HFFc6 (cell line): ENCODE results near the gene RAD51B. TPM values are rescaled to one million over a fixed set of nuclear protein-coding genes. Genes with fewer than 3 reads are reported as not detected.
"Not testable (repeated sequence)": the region's sequence is repeated elsewhere in the genome, so short reads cannot be mapped to it uniquely, and the experiment has no call there.

Experiments
- DNase-seq: peaks from one replicate; pipeline ENCODE4 v3.0.0-alpha.2; 2018
- H3K27ac Mint-ChIP-seq: 2 replicates; pipeline ENCODE4 v1.8.0; 2020; ENCODE audit warnings: mild to moderate bottlenecking, mixed read lengths
- H3K27me3 Mint-ChIP-seq: 2 replicates; pipeline ENCODE4 v1.8.0; 2021; ENCODE audit warnings: mild to moderate bottlenecking, moderate library complexity, mixed read lengths; ENCODE audit not compliant: insufficient read depth
- H3K36me3 Mint-ChIP-seq: 2 replicates; pipeline ENCODE4 v1.8.0; 2021; ENCODE audit warnings: low read depth, mixed read lengths
- H3K4me1 Mint-ChIP-seq: 2 replicates; pipeline ENCODE4 v1.8.0; 2020; ENCODE audit warnings: low read depth, mixed read lengths
- H3K4me3 Mint-ChIP-seq: 2 replicates; pipeline ENCODE4 v1.8.0; 2020; ENCODE audit warnings: mild to moderate bottlenecking, moderate library complexity, mixed read lengths
- H3K9me3 Mint-ChIP-seq: 2 replicates; pipeline ENCODE4 v1.8.0; 2020; ENCODE audit warnings: mild to moderate bottlenecking, mixed read lengths
- total RNA-seq, 6 experiments: library from RNA; stranded (reverse); fragmentation: NEBNext Ultra II Directional; extraction: Animal tissue kit (Norgen Biotek cat#: 25700); gene quantifications; 2 replicates in 1 of 6; 3 replicates in 5 of 6; pipeline ENCODE4 v1.2.3, GENCODE V29; 2021
- TF ChIP-seq, protein P1 (sequence below): fragments of 200-600 bp; sonication (generic); IDR thresholded peaks from 2 replicates; pipeline ENCODE4 v1.5.0; 2021; ENCODE audit warnings: antibody characterized with exemption, mild to moderate bottlenecking

Gene RAD51B
- total RNA-seq, 6 experiments from 2014 or later: 7.1 to 12.4 (median 9.6) TPM

DNA sequence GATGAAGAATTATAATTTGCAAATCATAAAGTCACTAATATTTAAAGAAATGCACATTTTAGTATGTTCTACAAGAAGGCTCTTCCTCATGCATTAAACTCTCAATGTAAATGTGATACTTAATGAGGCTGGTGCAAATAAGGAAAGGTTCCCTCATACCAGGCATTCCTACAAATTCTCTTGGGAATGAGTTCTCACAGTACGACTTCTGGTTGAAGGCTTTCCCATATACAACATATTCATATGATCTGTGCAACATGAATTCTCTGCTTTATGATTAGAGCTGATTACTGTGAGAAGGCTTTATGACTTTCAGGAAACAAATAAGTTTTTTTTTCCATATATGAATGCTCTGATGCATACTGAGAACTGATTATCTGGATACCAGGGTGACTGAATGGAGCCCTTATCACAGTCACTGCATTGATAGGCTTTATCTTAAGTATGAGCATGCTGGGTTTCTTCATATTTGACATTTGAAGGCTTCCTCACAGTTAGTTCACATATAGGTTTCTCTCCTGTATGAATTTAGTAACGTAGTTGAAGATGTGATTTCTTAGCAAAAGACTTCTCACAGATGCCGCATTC lies 293.9 kb downstream of the RAD51B start:
- Mint-ChIP-seq H3K27me3 (0 out of 2 replicates have a peak, but pooled peaks cover 2% of the 10 kb centered on the region), H3K27ac (no peak overlapping the region), H3K4me3 (no peak overlapping the region), H3K4me1 (peaks cover 23% of the 10 kb centered on the region), H3K36me3 (no peaks in the 10 kb centered on the region), H3K9me3 (no peaks in the 10 kb centered on the region)
- no peak for DNase-seq
- TF ChIP-seq, protein P1, sequence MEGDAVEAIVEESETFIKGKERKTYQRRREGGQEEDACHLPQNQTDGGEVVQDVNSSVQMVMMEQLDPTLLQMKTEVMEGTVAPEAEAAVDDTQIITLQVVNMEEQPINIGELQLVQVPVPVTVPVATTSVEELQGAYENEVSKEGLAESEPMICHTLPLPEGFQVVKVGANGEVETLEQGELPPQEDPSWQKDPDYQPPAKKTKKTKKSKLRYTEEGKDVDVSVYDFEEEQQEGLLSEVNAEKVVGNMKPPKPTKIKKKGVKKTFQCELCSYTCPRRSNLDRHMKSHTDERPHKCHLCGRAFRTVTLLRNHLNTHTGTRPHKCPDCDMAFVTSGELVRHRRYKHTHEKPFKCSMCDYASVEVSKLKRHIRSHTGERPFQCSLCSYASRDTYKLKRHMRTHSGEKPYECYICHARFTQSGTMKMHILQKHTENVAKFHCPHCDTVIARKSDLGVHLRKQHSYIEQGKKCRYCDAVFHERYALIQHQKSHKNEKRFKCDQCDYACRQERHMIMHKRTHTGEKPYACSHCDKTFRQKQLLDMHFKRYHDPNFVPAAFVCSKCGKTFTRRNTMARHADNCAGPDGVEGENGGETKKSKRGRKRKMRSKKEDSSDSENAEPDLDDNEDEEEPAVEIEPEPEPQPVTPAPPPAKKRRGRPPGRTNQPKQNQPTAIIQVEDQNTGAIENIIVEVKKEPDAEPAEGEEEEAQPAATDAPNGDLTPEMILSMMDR: no peak

DNA sequence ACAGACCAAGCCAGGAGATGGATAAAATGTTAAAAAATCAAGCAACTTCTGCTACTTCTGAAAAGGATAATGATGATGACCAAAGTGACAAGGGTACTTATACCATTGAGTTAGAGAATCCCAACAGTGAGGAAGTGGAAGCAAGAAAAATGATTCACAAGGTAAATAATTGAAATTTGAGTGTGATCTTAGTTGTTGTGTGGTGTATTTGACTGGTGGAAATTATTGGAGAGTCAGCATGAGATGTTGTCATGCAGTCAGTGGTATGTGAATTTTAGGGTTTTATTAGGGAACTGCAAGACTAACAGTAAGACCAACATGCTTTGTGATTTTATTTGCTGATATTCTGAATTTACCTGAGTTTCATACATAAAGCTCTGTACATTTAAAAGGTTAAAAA lies 296.4 kb downstream of the RAD51B start:
- not testable (repeated sequence) for H3K36me3 Mint-ChIP-seq, H3K27ac Mint-ChIP-seq, DNase-seq, H3K9me3 Mint-ChIP-seq, H3K4me3 Mint-ChIP-seq, H3K4me1 Mint-ChIP-seq, H3K27me3 Mint-ChIP-seq

DNA sequence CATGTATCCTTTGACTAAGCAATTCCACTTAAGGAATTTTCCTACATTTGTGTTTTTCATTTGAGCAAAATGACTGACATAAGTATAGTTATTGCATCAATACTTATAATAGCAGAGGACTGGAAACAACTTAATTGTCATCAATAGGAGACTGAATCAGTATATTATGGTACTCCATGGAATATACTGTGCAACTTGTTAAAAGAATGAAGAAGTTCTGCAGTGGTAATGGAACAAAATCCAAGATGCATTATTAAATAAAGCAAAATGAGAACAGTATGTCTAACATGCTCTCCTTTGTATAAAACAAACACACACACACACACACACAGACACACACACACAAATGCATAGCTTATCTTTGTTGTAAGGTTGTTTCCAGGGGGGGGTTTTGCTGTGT lies 303.1 kb downstream of the RAD51B start:
- Mint-ChIP-seq H3K27ac (no peak overlapping the region), H3K9me3 (no peaks in the 10 kb centered on the region), H3K4me3 (no peak overlapping the region), H3K36me3 (no peaks in the 10 kb centered on the region), H3K4me1 (peaks cover 19% of the 10 kb centered on the region), H3K27me3 (0 out of 2 replicates have a peak, but pooled peaks cover 2% of the 10 kb centered on the region)
- DNase-seq: no peak
- TF ChIP-seq, protein P1: no peak

DNA sequence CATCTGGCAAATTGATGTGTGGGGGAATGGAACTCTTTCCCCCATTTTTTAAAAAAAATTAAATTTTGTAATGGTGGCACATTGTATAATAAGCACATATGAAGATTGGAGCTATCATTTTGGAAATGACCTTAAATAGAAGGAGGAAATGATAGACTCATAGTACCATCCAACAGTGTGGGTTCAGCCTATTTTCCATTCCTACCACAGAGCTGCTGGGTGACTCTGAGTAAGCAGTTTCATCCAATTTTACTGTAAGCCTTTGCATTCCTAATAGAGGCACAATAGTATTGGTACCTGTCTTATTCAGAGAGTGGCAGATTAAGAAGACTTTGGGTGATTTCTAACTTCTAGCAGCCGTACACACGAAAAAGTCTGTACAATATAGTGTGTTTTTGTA lies 304.5 kb downstream of the RAD51B start:
- H3K36me3 Mint-ChIP-seq: no peaks in the 10 kb centered on the region
- TF ChIP-seq, protein P1: no peak
- no peak overlapping the region for H3K4me3 Mint-ChIP-seq
- no peak overlapping the region for H3K27ac Mint-ChIP-seq
- DNase-seq: no peak
- peaks cover 2% of the 10 kb centered on the region; the same call in 1 of the 2 replicates for H3K27me3 Mint-ChIP-seq
- no peaks in the 10 kb centered on the region for H3K9me3 Mint-ChIP-seq
- peaks cover 19% of the 10 kb centered on the region for H3K4me1 Mint-ChIP-seq

DNA sequence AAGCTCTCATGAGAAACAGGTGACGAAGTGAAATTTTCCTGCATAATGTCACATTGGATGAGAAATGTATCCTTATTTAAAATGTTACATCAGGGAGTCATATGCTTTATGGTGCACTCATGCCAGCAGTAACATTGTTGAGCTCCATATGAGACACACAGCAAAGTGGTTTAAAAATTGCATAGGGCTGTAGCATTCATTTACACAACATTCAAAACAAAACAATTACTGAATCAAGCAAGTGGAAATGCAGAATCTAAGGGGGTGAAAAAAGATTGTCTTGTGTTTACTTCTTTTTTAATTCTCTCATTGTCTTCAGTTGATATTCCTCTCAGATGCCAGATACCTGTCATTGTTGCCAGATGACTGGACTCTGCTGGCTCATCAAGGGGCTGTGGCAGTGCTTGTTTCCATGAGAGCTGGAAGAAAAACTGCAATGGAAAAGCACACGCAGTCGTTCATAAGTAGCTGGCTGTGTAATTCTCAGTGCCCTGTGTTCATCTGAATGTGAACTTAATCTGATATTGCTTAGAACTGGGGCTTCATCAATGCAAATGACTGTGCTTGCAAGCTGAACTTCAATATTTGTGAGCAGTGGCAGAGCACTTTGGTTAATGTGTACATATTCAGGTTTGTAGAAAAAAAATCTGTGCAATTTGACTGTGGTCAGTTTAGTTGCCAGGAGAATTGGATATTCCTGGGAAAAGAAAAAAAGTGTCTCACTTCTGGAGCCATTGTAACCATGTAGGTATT lies 305.6 kb downstream of the RAD51B start:
- Mint-ChIP-seq H3K9me3 (no peaks in the 10 kb centered on the region), H3K27me3 (peaks cover 2% of the 10 kb centered on the region; the same call in 1 of the 2 replicates), H3K4me3 (peak overlapping the region; percentile 56), H3K27ac (peak overlapping the region; percentile 83), H3K4me1 (peaks cover 19% of the 10 kb centered on the region), H3K36me3 (no peaks in the 10 kb centered on the region)
- peak; percentile 74 for DNase-seq
- TF ChIP-seq, protein P1: no peak

DNA sequence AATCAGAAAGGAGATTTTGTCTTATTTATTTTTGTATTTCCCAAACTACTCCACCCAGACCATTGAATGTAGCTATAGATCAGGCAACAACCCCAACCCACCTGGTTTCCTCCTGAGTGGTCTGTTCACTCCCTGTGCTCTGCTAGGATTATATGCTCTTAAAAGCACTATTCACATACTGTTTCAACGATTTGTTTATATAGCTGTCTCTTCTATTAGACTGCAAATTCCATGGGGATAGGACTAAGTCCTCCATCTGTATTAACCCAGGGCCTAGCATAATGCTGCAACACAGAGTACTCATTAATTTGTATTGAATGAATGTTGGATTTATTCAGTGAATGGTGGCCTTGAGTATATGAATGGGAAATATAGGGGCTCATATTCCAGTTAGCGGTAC lies 307.6 kb downstream of the RAD51B start:
- TF ChIP-seq, protein P1: no peak
- Mint-ChIP-seq H3K4me1 (peaks cover 19% of the 10 kb centered on the region), H3K27ac (no peak overlapping the region), H3K36me3 (no peaks in the 10 kb centered on the region), H3K27me3 (peaks cover 2% of the 10 kb centered on the region; the same call in 1 of the 2 replicates), H3K4me3 (no peak overlapping the region), H3K9me3 (no peaks in the 10 kb centered on the region)
- no peak for DNase-seq
